Measurements from ENCODE around the gene ADGRD1.
"Not testable (repeated sequence)": the region's sequence is repeated elsewhere in the genome, so short reads cannot be mapped to it uniquely, and the experiment has no call there.

The ADGRD1 gene

GRCh38 chr12:130922511-130922953, 31.2 kb upstream of the ADGRD1 start:
- H3K4me1 ChIP-seq (ENCODE audit: control insufficient read depth, insufficient read depth, low read length) = no peaks in the 10 kb centered on the region
- H3K36me3 ChIP-seq (ENCODE audit: control insufficient read depth, insufficient read depth, low read length) = no peaks in the 10 kb centered on the region
- no peaks in the 10 kb centered on the region for H3K9me3 ChIP-seq (ENCODE audit: control insufficient read depth, insufficient read depth, low read length)
- H3K27me3 ChIP-seq (ENCODE audit: control insufficient read depth, insufficient read depth, low read length) = no peaks in the 10 kb centered on the region
- no peak overlapping the region for H3K9ac ChIP-seq (ENCODE audit: low read depth, low read length)
- no peak overlapping the region for H3K4me3 ChIP-seq (ENCODE audit: low read depth, low read length)

GRCh38 chr12:130924966-130925665, 28.6 kb upstream of the ADGRD1 start:
- no peaks in the 10 kb centered on the region for H3K36me3 ChIP-seq (ENCODE audit: control insufficient read depth, insufficient read depth, low read length)
- no peaks in the 10 kb centered on the region for H3K27me3 ChIP-seq (ENCODE audit: control insufficient read depth, insufficient read depth, low read length)
- no peaks in the 10 kb centered on the region for H3K4me1 ChIP-seq (ENCODE audit: control insufficient read depth, insufficient read depth, low read length)
- H3K4me3 ChIP-seq (ENCODE audit: low read depth, low read length) = no peak overlapping the region
- no peaks in the 10 kb centered on the region for H3K9me3 ChIP-seq (ENCODE audit: control insufficient read depth, insufficient read depth, low read length)
- H3K9ac ChIP-seq (ENCODE audit: low read depth, low read length) = no peak overlapping the region

GRCh38 chr12:130925666-130926015, 28.1 kb upstream of the ADGRD1 start:
- Histone ChIP-seq H3K9ac (ENCODE audit: low read depth, low read length) (no peak overlapping the region), H3K4me1 (ENCODE audit: control insufficient read depth, insufficient read depth, low read length) (no peaks in the 10 kb centered on the region), H3K36me3 (ENCODE audit: control insufficient read depth, insufficient read depth, low read length) (no peaks in the 10 kb centered on the region), H3K9me3 (ENCODE audit: control insufficient read depth, insufficient read depth, low read length) (no peaks in the 10 kb centered on the region), H3K27me3 (ENCODE audit: control insufficient read depth, insufficient read depth, low read length) (no peaks in the 10 kb centered on the region), H3K4me3 (ENCODE audit: low read depth, low read length) (no peak overlapping the region)

- Histone ChIP-seq H3K9ac (ENCODE audit: low read depth, low read length) (no peak overlapping the region), H3K9me3 (ENCODE audit: control insufficient read depth, insufficient read depth, low read length) (no peaks in the 10 kb centered on the region), H3K4me3 (ENCODE audit: low read depth, low read length) (no peak overlapping the region), H3K36me3 (ENCODE audit: control insufficient read depth, insufficient read depth, low read length) (no peaks in the 10 kb centered on the region), H3K4me1 (ENCODE audit: control insufficient read depth, insufficient read depth, low read length) (no peaks in the 10 kb centered on the region), H3K27me3 (ENCODE audit: control insufficient read depth, insufficient read depth, low read length) (no peaks in the 10 kb centered on the region)
Observed at GRCh38 chr12:130929363-130929762, 24.3 kb upstream of the ADGRD1 start.

GRCh38 chr12:130932061-130932930, 21.4 kb upstream of the ADGRD1 start:
- Histone ChIP-seq H3K4me1 (ENCODE audit: control insufficient read depth, insufficient read depth, low read length) (no peaks in the 10 kb centered on the region), H3K36me3 (ENCODE audit: control insufficient read depth, insufficient read depth, low read length) (no peaks in the 10 kb centered on the region), H3K4me3 (ENCODE audit: low read depth, low read length) (no peak overlapping the region), H3K9ac (ENCODE audit: low read depth, low read length) (no peak overlapping the region), H3K9me3 (ENCODE audit: control insufficient read depth, insufficient read depth, low read length) (no peaks in the 10 kb centered on the region), H3K27me3 (ENCODE audit: control insufficient read depth, insufficient read depth, low read length) (no peaks in the 10 kb centered on the region)

GRCh38 chr12:130933269-130933995, 20.3 kb upstream of the ADGRD1 start:
- Histone ChIP-seq H3K4me1 (ENCODE audit: control insufficient read depth, insufficient read depth, low read length) (no peaks in the 10 kb centered on the region), H3K36me3 (ENCODE audit: control insufficient read depth, insufficient read depth, low read length) (no peaks in the 10 kb centered on the region), H3K9ac (ENCODE audit: low read depth, low read length) (no peak overlapping the region), H3K4me3 (ENCODE audit: low read depth, low read length) (no peak overlapping the region), H3K27me3 (ENCODE audit: control insufficient read depth, insufficient read depth, low read length) (no peaks in the 10 kb centered on the region), H3K9me3 (ENCODE audit: control insufficient read depth, insufficient read depth, low read length) (no peaks in the 10 kb centered on the region)

GRCh38 chr12:130934753-130935152, 19.0 kb upstream of the ADGRD1 start:
- Histone ChIP-seq H3K4me3 (ENCODE audit: low read depth, low read length) (no peak overlapping the region), H3K27me3 (ENCODE audit: control insufficient read depth, insufficient read depth, low read length) (no peaks in the 10 kb centered on the region), H3K9me3 (ENCODE audit: control insufficient read depth, insufficient read depth, low read length) (no peaks in the 10 kb centered on the region), H3K9ac (ENCODE audit: low read depth, low read length) (no peak overlapping the region), H3K4me1 (ENCODE audit: control insufficient read depth, insufficient read depth, low read length) (no peaks in the 10 kb centered on the region), H3K36me3 (ENCODE audit: control insufficient read depth, insufficient read depth, low read length) (no peaks in the 10 kb centered on the region)

GRCh38 chr12:130936561-130936960, 17.1 kb upstream of the ADGRD1 start:
- Histone ChIP-seq H3K27me3 (ENCODE audit: control insufficient read depth, insufficient read depth, low read length) (no peaks in the 10 kb centered on the region), H3K9ac (ENCODE audit: low read depth, low read length) (no peak overlapping the region), H3K4me1 (ENCODE audit: control insufficient read depth, insufficient read depth, low read length) (no peaks in the 10 kb centered on the region), H3K4me3 (ENCODE audit: low read depth, low read length) (no peak overlapping the region), H3K36me3 (ENCODE audit: control insufficient read depth, insufficient read depth, low read length) (no peaks in the 10 kb centered on the region), H3K9me3 (ENCODE audit: control insufficient read depth, insufficient read depth, low read length) (no peaks in the 10 kb centered on the region)

GRCh38 chr12:130937063-130937462, 16.6 kb upstream of the ADGRD1 start:
- Histone ChIP-seq H3K9ac (ENCODE audit: low read depth, low read length) (no peak overlapping the region), H3K4me1 (ENCODE audit: control insufficient read depth, insufficient read depth, low read length) (no peaks in the 10 kb centered on the region), H3K4me3 (ENCODE audit: low read depth, low read length) (no peak overlapping the region), H3K36me3 (ENCODE audit: control insufficient read depth, insufficient read depth, low read length) (no peaks in the 10 kb centered on the region), H3K9me3 (ENCODE audit: control insufficient read depth, insufficient read depth, low read length) (no peaks in the 10 kb centered on the region), H3K27me3 (ENCODE audit: control insufficient read depth, insufficient read depth, low read length) (no peaks in the 10 kb centered on the region)

- not testable (repeated sequence) for H3K4me1 ChIP-seq (ENCODE audit: control insufficient read depth, insufficient read depth, low read length); H3K4me3 ChIP-seq (ENCODE audit: low read depth, low read length); H3K9me3 ChIP-seq (ENCODE audit: control insufficient read depth, insufficient read depth, low read length); H3K36me3 ChIP-seq (ENCODE audit: control insufficient read depth, insufficient read depth, low read length); H3K27me3 ChIP-seq (ENCODE audit: control insufficient read depth, insufficient read depth, low read length); H3K9ac ChIP-seq (ENCODE audit: low read depth, low read length)
Observed at GRCh38 chr12:130937546-130937945, 16.2 kb upstream of the ADGRD1 start.

- Histone ChIP-seq H3K4me3 (ENCODE audit: low read depth, low read length) (no peak overlapping the region), H3K36me3 (ENCODE audit: control insufficient read depth, insufficient read depth, low read length) (no peaks in the 10 kb centered on the region), H3K27me3 (ENCODE audit: control insufficient read depth, insufficient read depth, low read length) (no peaks in the 10 kb centered on the region), H3K9me3 (ENCODE audit: control insufficient read depth, insufficient read depth, low read length) (no peaks in the 10 kb centered on the region), H3K4me1 (ENCODE audit: control insufficient read depth, insufficient read depth, low read length) (no peaks in the 10 kb centered on the region), H3K9ac (ENCODE audit: low read depth, low read length) (no peak overlapping the region)
Observed at GRCh38 chr12:130938186-130938585, 15.5 kb upstream of the ADGRD1 start.
